GM12878 (cell line): ENCODE data around the gene ITGBL1. TPM values are rescaled to one million over a fixed set of nuclear protein-coding genes. Genes with fewer than 3 reads are reported as not detected.

Experiments used
- ATAC-seq: fragments of 200-7000 bp; cut with Tn5 transposase; 3 replicates; pipeline ENCODE4 v1.9.1; 2020; ENCODE audit warnings: mild to moderate bottlenecking, moderate library complexity
- BruUV-seq: library from RNA; stranded (reverse); fragments of 400-500 nt; replicated peaks from 2 replicates; lab custom pipeline; 2021; lab: Mats Ljungman, UMichigan
- CTCF ChIA-PET: fragments of 300-600 bp; sonication (Branson Sonifier 250); formaldehyde crosslinking; extraction: SDS; loops from one replicate; lab custom pipeline; 2021; ENCODE audit warnings: inconsistent platforms; lab: Yijun Ruan, JAX
- POLR2A ChIA-PET: fragments of 350-600 bp; formaldehyde crosslinking; extraction: SDS; loops from one replicate; lab custom pipeline; 2021; ENCODE audit warnings: inconsistent platforms; lab: Charles Lee
- RAD21 ChIA-PET: fragments of 300-600 bp; sonication (Branson Sonifier 250); formaldehyde crosslinking; loops from one replicate; lab custom pipeline; 2023; ENCODE audit warnings: antibody characterized with exemption; ENCODE audit not compliant: unreplicated experiment; lab: Charles Lee
- SMC1A ChIA-PET: fragments of 300-600 bp; sonication (Branson Sonifier 250); formaldehyde crosslinking; loops from one replicate; lab custom pipeline; 2023; ENCODE audit not compliant: unreplicated experiment, uncharacterized antibody; lab: Charles Lee
- DNase-seq: peaks from one replicate; pipeline ENCODE4 v3.0.0-alpha.2; 2011; ENCODE audit warnings: low read depth, low spot score
- FAIRE-seq: peaks from 3 replicates; lab custom pipeline; 2011; peaks lifted over from hg19 to GRCh38; lab: Jason Lieb, UNC
- H2AFZ ChIP-seq: 2 replicates; pipeline ENCODE4 v1.6.0; 2011; ENCODE audit warnings: low read depth, low read length, control low read depth; ENCODE audit not compliant: control insufficient read depth
- H3K27ac ChIP-seq: 2 replicates; pipeline ENCODE4 v1.5.1; 2011; ENCODE audit warnings: control low read depth; ENCODE audit not compliant: control insufficient read depth, insufficient read depth
- H3K27me3 ChIP-seq, 2 experiments: replicated peaks in 1 of 2; 2 replicates each; pipeline versions ENCODE4 v1.6.0 to v1.6.1; 2011; ENCODE audit warnings: low read length in 1 of 2; ENCODE audit not compliant: control insufficient read depth in 2 of 2, insufficient read depth in 2 of 2
- H3K36me3 ChIP-seq, 2 experiments: 2 replicates each; pipeline ENCODE4 v1.5.1; 2011; ENCODE audit warnings: low read length in 1 of 2; ENCODE audit not compliant: control insufficient read depth in 2 of 2, insufficient read depth in 2 of 2
- H3K4me1 ChIP-seq: 2 replicates; pipeline ENCODE4 v1.6.1; 2011; ENCODE audit warnings: mild to moderate bottlenecking, low read length, moderate library complexity, mixed read lengths; ENCODE audit not compliant: control insufficient read depth, insufficient read depth
- H3K4me2 ChIP-seq: 2 replicates; pipeline ENCODE4 v1.6.0; 2011; ENCODE audit warnings: control low read depth; ENCODE audit not compliant: control insufficient read depth, insufficient read depth
- H3K4me3 ChIP-seq: fragments of 200-600 bp; sonication (generic); 2 replicates; pipeline ENCODE4 v1.5.1; 2016
- H3K79me2 ChIP-seq: 2 replicates; pipeline ENCODE4 v1.6.0; 2011; ENCODE audit warnings: low read length; ENCODE audit not compliant: control insufficient read depth, insufficient read depth
- H3K9ac ChIP-seq: 2 replicates; pipeline ENCODE4 v1.8.0; 2011; ENCODE audit warnings: low read length, control low read depth, mixed read lengths; ENCODE audit not compliant: control insufficient read depth, insufficient read depth
- H3K9me3 ChIP-seq: replicated peaks from 3 replicates; pipeline ENCODE4 v1.5.1; 2011; ENCODE audit warnings: mild to moderate bottlenecking, low read length; ENCODE audit not compliant: control insufficient read depth, insufficient read depth
- H4K20me1 ChIP-seq: 2 replicates; pipeline ENCODE4 v1.6.0; 2011; ENCODE audit not compliant: control insufficient read depth, insufficient read depth
- BRCA1 ChIP-seq: IDR thresholded peaks from 2 replicates; pipeline ENCODE4 v1.6.1; 2011; ENCODE audit warnings: low read depth, low read length, improper control_type of control experiment
- CEBPB ChIP-seq, 2 experiments: fragments of 150-350 bp in 1 of 2; IDR thresholded peaks; 2 replicates each; pipeline ENCODE4 v1.6.1; 2012 to 2014; ENCODE audit warnings: low read depth in 2 of 2, low read length in 2 of 2, borderline replicate concordance in 1 of 2, inconsistent platforms in 1 of 2
- CEBPZ ChIP-seq: fragments of 150-350 bp; IDR thresholded peaks from 2 replicates; pipeline ENCODE4 v1.6.1; 2016; ENCODE audit warnings: low read depth, low read length
- HDAC2 ChIP-seq: fragments of 200-600 bp; sonication (generic); IDR thresholded peaks from 2 replicates; pipeline ENCODE4 v1.6.1; 2017
- IKZF1 ChIP-seq: fragments of 450-650 bp; conservative IDR thresholded peaks from 2 replicates; pipeline ENCODE4 v1.6.1; 2017; ENCODE audit warnings: antibody characterized with exemption, mild to moderate bottlenecking
- LARP7 ChIP-seq: fragments of 450-650 bp; IDR thresholded peaks from 2 replicates; pipeline ENCODE4 v1.6.1; 2017; ENCODE audit warnings: mild to moderate bottlenecking
- NBN ChIP-seq: fragments of 450-650 bp; IDR thresholded peaks from 2 replicates; pipeline ENCODE4 v1.6.1; 2016
- NFIC ChIP-seq: IDR thresholded peaks from 2 replicates; pipeline ENCODE4 v1.6.1; 2012; ENCODE audit warnings: low read depth, mild to moderate bottlenecking, inconsistent platforms, low read length, moderate library complexity
- NFYA ChIP-seq: IDR thresholded peaks from 2 replicates; pipeline ENCODE4 v1.6.1; 2011; ENCODE audit warnings: low read depth, mild to moderate bottlenecking, low read length, improper control_type of control experiment, borderline replicate concordance
- WGBS: methylation state at CpG from one replicate; pipeline ENCODE4 v1.1.6; 2016; ENCODE audit warnings: low lambda C conversion rate; ENCODE audit not compliant: insufficient replicate concordance, insufficient coverage; ENCODE audit errors: missing lambda C conversion rate; 5-methylcytosine and 5-hydroxymethylcytosine counted together
- in situ Hi-C: fragments of 300-500 bp; cut with MboI; formaldehyde crosslinking; loops from 9 replicates; pipeline ENCODE4 v1.14.3; 2018; ENCODE audit warnings: mixed read lengths
- intact Hi-C: fragments of 100-400 bp; cut with micrococcal nuclease; formaldehyde crosslinking; loops from one replicate; pipeline ENCODE4 v1.14.2; 2022; ENCODE audit not compliant: unreplicated experiment
- polyA plus RNA-seq, 11 experiments: library from polyadenylated mRNA; depleted of rRNA in 4 of 11; unstranded in 6 of 11; stranded (reverse) in 5 of 11; fragments of >200 nt; fragmentation: Nextera tagmentation in 4 of 11; fragmentation: Illumina TruSeq in 1 of 11; extraction: Ambion mirVana in 4 of 11; extraction: Trizol in 1 of 11; gene quantifications; 1 replicate in 1 of 11; 2 replicates in 10 of 11; pipeline versions ENCODE4 v1.2.1 to v1.2.3, GENCODE V29; 2011 to 2016; ENCODE audit warnings: inconsistent platforms in 2 of 11, missing spikeins in 2 of 11, low read depth in 1 of 11
- total RNA-seq, 4 experiments: library from RNA; depleted of rRNA in 3 of 4; stranded (reverse); fragments of >200 nt in 3 of 4; fragmentation: Illumina TruSeq in 1 of 4; extraction: Trizol in 1 of 4; gene quantifications; 2 replicates each; pipeline versions ENCODE4 v1.2.1 to v1.2.3, GENCODE V29; 2013 to 2021

ITGBL1 gene
- total and polyA plus RNA-seq, 10 of the 15 experiments (the other 5 are each of a cell fraction or from before 2014, with no cell fraction given), result 0.17 to 2.8 (median 0.28) TPM; not detected in 3

GRCh38 chr13:101626925-101627555, 174.6 kb downstream of the ITGBL1 start (continued):
- no peak for TF ChIP-seq NFYA
- no peak for TF ChIP-seq LARP7
- no peak for TF ChIP-seq NBN
- peak; percentile 86 for TF ChIP-seq NFIC
- no peak for TF ChIP-seq CEBPZ
- TF ChIP-seq BRCA1, result no peak
- no peak for TF ChIP-seq HDAC2

- no peaks in the 10 kb centered on the region for H3K36me3 ChIP-seq
- peaks cover 31% of the 10 kb centered on the region for H3K4me1 ChIP-seq
- TF ChIP-seq NBN (0 out of 2 replicates have a peak, but pooled peaks have one; percentile 46), IKZF1 (0 out of 2 replicates have a peak, but pooled peaks have one; percentile 5), CEBPB (IDR thresholded peaks at IDR 0.05; ENCODE audit: borderline replicate concordance in 1 of 2, low read depth in 2 of 2, low read length in 2 of 2) (no peak)
- ChIA-PET POLR2A (interaction anchor here (0.7 kb wide), 1 partner anchor 22 kb away, joined by 3 read pairs; no protein-coding TSS in a partner anchor), RAD21 (interaction anchor here (0.6 to 1.6 kb wide), 4 partner anchors 29 to 131 kb away, joined by 3 to 4 read pairs (median 4); no protein-coding TSS in a partner anchor), CTCF (no interaction called here), SMC1A (interaction anchor here (1.3 to 2.0 kb wide), 4 partner anchors 40 to 126 kb away, joined by 3 to 5 read pairs (median 3); no protein-coding TSS in a partner anchor)
- no peaks in the 10 kb centered on the region for H3K9me3 ChIP-seq
- no peak overlapping the region; the same call in 1 of the 2 replicates for H3K9ac ChIP-seq
- no peaks in the 10 kb centered on the region for H3K79me2 ChIP-seq
- H3K27me3 ChIP-seq, result no peaks in the 10 kb centered on the region
- 76% methylated on average over 5 of the region's 5 CpGs for WGBS
- peak overlapping the region; percentile 76 for H3K4me2 ChIP-seq
- in situ Hi-C loops (no loop called here), intact Hi-C loops (loop anchor here (2.0 to 5.0 kb wide), 2 partner anchors 80 to 119 kb away; no protein-coding TSS in a partner anchor)
- peak overlapping the region; percentile 57; the same call in 1 of the 2 replicates for H3K4me3 ChIP-seq
- H2AFZ ChIP-seq, result peak overlapping the region; percentile 42
- FAIRE-seq (peak; percentile 27), DNase-seq (no peak), ATAC-seq (peak; percentile 64)
- peak overlapping the region; percentile 7; the same call in 1 of the 2 replicates for H3K27ac ChIP-seq
- H4K20me1 ChIP-seq, result no peaks in the 10 kb centered on the region
- BruUV-seq, result no TSS peak
These were observed 175.1 kb downstream of the ITGBL1 start for GRCh38 chr13:101627556-101627943.
